Posterior vena cava (tissue), 2 donors: Measurements from ENCODE around the gene FLNC. TPM values are rescaled to one million over a fixed set of nuclear protein-coding genes. Genes with fewer than 3 reads are reported as not detected.
A peak's percentile ranks its signal among the peaks of the same experiment; 100 is the strongest.

ENCODE experiments used
- DNase-seq: peaks from one replicate; pipeline ENCODE4 v3.0.0-alpha.2; 2020; ENCODE audit warnings: low spot score
- intact Hi-C, 2 donors: fragments of 100-400 bp; cut with DNase I; formaldehyde crosslinking; loops; one replicate each; pipeline versions ENCODE4 v1.14.1 to v1.14.2; 2022 to 2023
- total RNA-seq, 2 donors: library from RNA; stranded (reverse); fragmentation: NEBNext Ultra II Directional; extraction: Animal tissue kit (Norgen Biotek cat#: 25700); gene quantifications; one replicate each; pipeline ENCODE4 v1.2.1, GENCODE V29; 2021
- donor health status: DM: yes; HTN: yes; CAD: no.
- donor health status: DM: yes; HTN: yes; CAD: no.

The FLNC gene
- total RNA-seq, 2 donors from 2014 or later, result 440 to 856 TPM

- intact Hi-C loops, result no loop called here
- no peak for DNase-seq
These were observed 24.2 kb downstream of the FLNC start for GRCh38 chr7:128854396-128854795.

GRCh38 chr7:128855559-128855958, 25.4 kb downstream of the FLNC start:
- no peak for DNase-seq
- intact Hi-C loops, result no loop called here

GRCh38 chr7:128856001-128856718, 26.0 kb downstream of the FLNC start:
- intact Hi-C loops, result no loop called here

GRCh38 chr7:128858380-128859231, 28.4 kb downstream of the FLNC start:
- intact Hi-C loops, result no loop called here
- no peak for DNase-seq

More at GRCh38 chr7:128856001-128856718, 26.0 kb downstream of the FLNC start:
- DNase-seq, result no peak

GRCh38 chr7:128859232-128860157, 29.3 kb downstream of the FLNC start:
- intact Hi-C loops, result no loop called here
- DNase-seq, result no peak

GRCh38 chr7:128860158-128861073, 30.2 kb downstream of the FLNC start:
- intact Hi-C loops, result no loop called here
- DNase-seq, result no peak

GRCh38 chr7:128861957-128862570, 31.9 kb downstream of the FLNC start:
- no peak for DNase-seq
- intact Hi-C loops, result no loop called here

GRCh38 chr7:128862571-128863432, 32.6 kb downstream of the FLNC start, which contains the start of gene ATP6V1F:
Gene ATP6V1F, plus strand, starts transcription at chr7:128862856. Its CDS starts 49 bp downstream, at chr7:128862905.
- DNase-seq, result peak; percentile 100
- intact Hi-C loops, result no loop called here

- intact Hi-C loops, result no loop called here
- DNase-seq, result no peak
These were observed 33.3 kb downstream of the FLNC start for GRCh38 chr7:128863433-128863989.

- intact Hi-C loops, result no loop called here
- no peak for DNase-seq
These were observed 35.1 kb downstream of the FLNC start for GRCh38 chr7:128865303-128865702.

- intact Hi-C loops, result no loop called here
- DNase-seq, result no peak
These were observed 36.0 kb downstream of the FLNC start for GRCh38 chr7:128865996-128866877.

GRCh38 chr7:128867241-128867640, 37.0 kb downstream of the FLNC start:
- DNase-seq, result no peak
- intact Hi-C loops, result no loop called here

GRCh38 chr7:128867842-128868623, 37.8 kb downstream of the FLNC start:
- intact Hi-C loops, result no loop called here

GRCh38 chr7:128868624-128869137, 38.5 kb downstream of the FLNC start:
- DNase-seq, result no peak
- intact Hi-C loops, result no loop called here

More at GRCh38 chr7:128867842-128868623, 37.8 kb downstream of the FLNC start:
- DNase-seq, result no peak
